HCT116 (cell line): ENCODE measurements around the gene KAZN. TPM values are rescaled to one million over a fixed set of nuclear protein-coding genes. Genes with fewer than 3 reads are reported as not detected.

Experiments
- ATAC-seq: fragments of 200-7000 bp; cut with Tn5 transposase; 2 replicates; pipeline ENCODE4 v1.9.1; 2020; ENCODE audit warnings: mild to moderate bottlenecking, moderate library complexity
- BruUV-seq: library from RNA; stranded (reverse); fragments of 400-500 nt; replicated peaks from 2 replicates; lab custom pipeline; 2021; lab: Mats Ljungman, UMichigan
- CTCF ChIA-PET: fragments of 300-600 bp; sonication (Branson Sonifier 250); formaldehyde crosslinking; loops from one replicate; lab custom pipeline; 2021; ENCODE audit warnings: antibody characterized with exemption; lab: Charles Lee
- POLR2A ChIA-PET: fragments of 300-600, 350-600 bp; sonication (Branson Sonifier 250); formaldehyde crosslinking; loops from one replicate; lab custom pipeline; 2021; ENCODE audit warnings: antibody characterized with exemption; lab: Charles Lee
- RAD21 ChIA-PET, 2 experiments: fragments of 300-600 bp; sonication (Branson Sonifier 250); formaldehyde crosslinking; loops; one replicate each; lab custom pipeline; 2023; ENCODE audit warnings: low total read pairs in 2 of 2; ENCODE audit not compliant: uncharacterized antibody in 2 of 2, unreplicated experiment in 2 of 2, low non-redundant PET in 1 of 2; lab: Charles Lee
- DNase-seq: peaks from one replicate; pipeline ENCODE4 v3.0.0-alpha.2; 2010; ENCODE audit warnings: low read depth, low spot score
- H2AFZ ChIP-seq: fragments of 200-600 bp; shearing (Covaris generic), sonication (generic); 2 replicates; pipeline ENCODE4 v1.6.1; 2017; ENCODE audit warnings: low read depth, mixed run types, mixed read lengths, antibody characterized with exemption, low read length; ENCODE audit not compliant: poor library complexity, severe bottlenecking
- H3K27ac ChIP-seq: 2 replicates; pipeline ENCODE4 v1.5.1; 2012; ENCODE audit warnings: low read depth, low read length
- H3K27me3 ChIP-seq: fragments of 200-600 bp; sonication (generic); 2 replicates; pipeline ENCODE4 v1.6.1; 2016; ENCODE audit warnings: mixed run types, low read length, mixed read lengths; ENCODE audit not compliant: insufficient read depth
- H3K36me3 ChIP-seq, 2 experiments: fragments of 200-500 bp in 1 of 2; fragments of 200-600 bp in 1 of 2; sonication (Bioruptor generic) in 1 of 2; sonication (generic) in 1 of 2; 2 replicates each; pipeline versions ENCODE4 v1.5.1 to v1.6.1; 2014 to 2016; ENCODE audit warnings: low read length in 2 of 2, inconsistent platforms in 1 of 2, mixed read lengths in 1 of 2, mixed run types in 1 of 2; ENCODE audit not compliant: insufficient read depth in 2 of 2, control insufficient read depth in 1 of 2
- H3K4me1 ChIP-seq, 2 experiments: fragments of 200-600 bp in 1 of 2; sonication (generic) in 1 of 2; 2 replicates each; pipeline versions ENCODE4 v1.5.1 to v1.6.1; 2012 to 2017; ENCODE audit warnings: low read length in 2 of 2, inconsistent platforms in 1 of 2, mild to moderate bottlenecking in 1 of 2, mixed read lengths in 1 of 2, mixed run types in 1 of 2, moderate library complexity in 1 of 2; ENCODE audit not compliant: insufficient read depth in 2 of 2, control insufficient read depth in 1 of 2
- H3K4me2 ChIP-seq: fragments of 200-600 bp; sonication (generic); 2 replicates; pipeline ENCODE4 v1.6.1; 2017; ENCODE audit warnings: mixed run types, low read length, mixed read lengths
- H3K4me3 ChIP-seq, 2 experiments: fragments of 200-600 bp in 1 of 2; sonication (generic) in 1 of 2; replicated peaks in 1 of 2; 2 replicates each; pipeline ENCODE4 v1.5.1; 2011 to 2016; ENCODE audit warnings: low read length in 2 of 2, control low read depth in 1 of 2, low read depth in 1 of 2, mild to moderate bottlenecking in 1 of 2, mixed read lengths in 1 of 2, mixed run types in 1 of 2
- H3K79me2 ChIP-seq: fragments of 200-600 bp; sonication (generic); 2 replicates; pipeline ENCODE4 v1.6.1; 2017; ENCODE audit warnings: mild to moderate bottlenecking, mixed run types, low read length, moderate library complexity, mixed read lengths; ENCODE audit not compliant: insufficient read depth
- H3K9ac ChIP-seq: fragments of 200-600 bp; sonication (generic); 2 replicates; pipeline ENCODE4 v1.6.1; 2016; ENCODE audit warnings: low read length, mixed read lengths
- H3K9me2 ChIP-seq: fragments of 200-600 bp; sonication (generic), shearing (Covaris generic); 2 replicates; pipeline ENCODE4 v1.6.1; 2017; ENCODE audit warnings: mixed run types, mild to moderate bottlenecking, moderate library complexity; ENCODE audit not compliant: insufficient read depth
- H3K9me3 ChIP-seq, 2 experiments: fragments of 200-500 bp in 1 of 2; fragments of 200-600 bp in 1 of 2; sonication (Bioruptor generic) in 1 of 2; sonication (generic) in 1 of 2; 2 replicates each; pipeline ENCODE4 v1.6.1; 2014 to 2017; ENCODE audit warnings: low read length in 2 of 2, mixed read lengths in 2 of 2, inconsistent platforms in 1 of 2, low read depth in 1 of 2, mild to moderate bottlenecking in 1 of 2, mixed run types in 1 of 2, moderate library complexity in 1 of 2; ENCODE audit not compliant: control insufficient read depth in 1 of 2, insufficient read depth in 1 of 2
- H4K20me1 ChIP-seq: fragments of 200-600 bp; sonication (generic), shearing (Covaris generic); 2 replicates; pipeline ENCODE4 v1.6.1; 2017; ENCODE audit warnings: mixed run types, mild to moderate bottlenecking, moderate library complexity; ENCODE audit not compliant: insufficient read depth
- CBX3 ChIP-seq: IDR thresholded peaks from 2 replicates; pipeline ENCODE4 v1.6.1; 2012; ENCODE audit warnings: low read depth
- EGR1 ChIP-seq: IDR thresholded peaks from 2 replicates; pipeline ENCODE4 v1.6.1; 2012; ENCODE audit warnings: low read depth
- EZH2 ChIP-seq: fragments of 200-600 bp; sonication (generic); IDR thresholded peaks from 2 replicates; pipeline ENCODE4 v1.6.1; 2017; ENCODE audit warnings: antibody characterized with exemption, mixed run types
- EZH2phosphoT487 ChIP-seq: fragments of 200-600 bp; IDR thresholded peaks from 2 replicates; pipeline ENCODE4 v1.6.1; 2018; ENCODE audit warnings: antibody characterized with exemption, borderline replicate concordance
- MAX ChIP-seq: IDR thresholded peaks from 2 replicates; pipeline ENCODE4 v1.6.1; 2012
- POLR2A ChIP-seq: IDR thresholded peaks from 2 replicates; pipeline ENCODE4 v1.7.0; 2011; ENCODE audit warnings: borderline replicate concordance; ENCODE audit not compliant: insufficient read depth, insufficient read length; ENCODE audit errors: extremely low read depth
- POLR2AphosphoS5 ChIP-seq: IDR thresholded peaks from 2 replicates; pipeline ENCODE4 v1.6.1; 2011; ENCODE audit warnings: mild to moderate bottlenecking, low read depth, low read length, moderate library complexity
- REST ChIP-seq: IDR thresholded peaks from 2 replicates; pipeline ENCODE4 v1.6.1; 2012; ENCODE audit warnings: low read depth
- SIN3A ChIP-seq: IDR thresholded peaks from 2 replicates; pipeline ENCODE4 v1.6.1; 2012; ENCODE audit warnings: low read depth
- SP1 ChIP-seq: IDR thresholded peaks from 2 replicates; pipeline ENCODE4 v1.6.1; 2012; ENCODE audit warnings: low read depth
- SRF ChIP-seq: IDR thresholded peaks from 2 replicates; pipeline ENCODE4 v1.6.1; 2012; ENCODE audit warnings: low read depth
- ZFX ChIP-seq: fragments of 450-650 bp; IDR thresholded peaks from 2 replicates; pipeline ENCODE4 v1.6.1; 2017
- ZNF274 ChIP-seq: fragments of 200-500 bp; sonication (Bioruptor generic); IDR thresholded peaks from 2 replicates; pipeline ENCODE4 v1.6.1; 2014; ENCODE audit warnings: mild to moderate bottlenecking, low read depth, low read length, inconsistent platforms
- intact Hi-C: fragments of 100-400 bp; cut with micrococcal nuclease; formaldehyde crosslinking; loops from 2 replicates; pipeline ENCODE4 v1.10.0; 2022
- total RNA-seq: library from RNA; stranded (reverse); gene quantifications from one replicate; pipeline ENCODE4 v1.2.1, GENCODE V29; 2021; ENCODE audit not compliant: unreplicated experiment
- TF ChIP-seq, protein P1 (sequence below): IDR thresholded peaks from 2 replicates; pipeline ENCODE4 v1.6.1; 2012
- TF ChIP-seq, protein P2 (sequence below): IDR thresholded peaks from 2 replicates; pipeline ENCODE4 v1.6.1; 2011; ENCODE audit warnings: mild to moderate bottlenecking, low read length, moderate library complexity; ENCODE audit not compliant: insufficient replicate concordance; ENCODE audit errors: extremely low read depth

Gene KAZN
- total RNA-seq, 1 experiment from 2014 or later = 13.4 TPM

GRCh38 chr1:14852291-14852690 lies 253.8 kb downstream of the KAZN start:
- H3K36me3 ChIP-seq = no peaks in the 10 kb centered on the region
- intact Hi-C loops = no loop called here
- no peak overlapping the region for H3K4me2 ChIP-seq
- no peaks in the 10 kb centered on the region for H3K79me2 ChIP-seq
- BruUV-seq = no TSS peak
- ATAC-seq (no peak), DNase-seq (no peak)
- no peaks in the 10 kb centered on the region for H3K9me2 ChIP-seq
- H3K27me3 ChIP-seq = peaks cover 54% of the 10 kb centered on the region
- H3K9ac ChIP-seq = no peak overlapping the region
- no peak overlapping the region for H2AFZ ChIP-seq
- no peaks in the 10 kb centered on the region for H3K4me1 ChIP-seq
- H3K27ac ChIP-seq = no peak overlapping the region
- RAD21 ChIA-PET = no interaction called here
- TF ChIP-seq, protein P1, sequence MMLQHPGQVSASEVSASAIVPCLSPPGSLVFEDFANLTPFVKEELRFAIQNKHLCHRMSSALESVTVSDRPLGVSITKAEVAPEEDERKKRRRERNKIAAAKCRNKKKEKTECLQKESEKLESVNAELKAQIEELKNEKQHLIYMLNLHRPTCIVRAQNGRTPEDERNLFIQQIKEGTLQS = no peak
- TF ChIP-seq MAX (no peak), POLR2AphosphoS5 (no peak), CBX3 (no peak), REST (no peak), POLR2A (no peak), EGR1 (no peak), EZH2 (no peak), SRF (no peak), SP1 (no peak), EZH2phosphoT487 (no peak), SIN3A (no peak), ZNF274 (no peak), ZFX (no peak)
- TF ChIP-seq, protein P2, sequence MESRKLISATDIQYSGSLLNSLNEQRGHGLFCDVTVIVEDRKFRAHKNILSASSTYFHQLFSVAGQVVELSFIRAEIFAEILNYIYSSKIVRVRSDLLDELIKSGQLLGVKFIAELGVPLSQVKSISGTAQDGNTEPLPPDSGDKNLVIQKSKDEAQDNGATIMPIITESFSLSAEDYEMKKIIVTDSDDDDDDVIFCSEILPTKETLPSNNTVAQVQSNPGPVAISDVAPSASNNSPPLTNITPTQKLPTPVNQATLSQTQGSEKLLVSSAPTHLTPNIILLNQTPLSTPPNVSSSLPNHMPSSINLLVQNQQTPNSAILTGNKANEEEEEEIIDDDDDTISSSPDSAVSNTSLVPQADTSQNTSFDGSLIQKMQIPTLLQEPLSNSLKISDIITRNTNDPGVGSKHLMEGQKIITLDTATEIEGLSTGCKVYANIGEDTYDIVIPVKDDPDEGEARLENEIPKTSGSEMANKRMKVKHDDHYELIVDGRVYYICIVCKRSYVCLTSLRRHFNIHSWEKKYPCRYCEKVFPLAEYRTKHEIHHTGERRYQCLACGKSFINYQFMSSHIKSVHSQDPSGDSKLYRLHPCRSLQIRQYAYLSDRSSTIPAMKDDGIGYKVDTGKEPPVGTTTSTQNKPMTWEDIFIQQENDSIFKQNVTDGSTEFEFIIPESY = no peak
- TF ChIP-seq, all 23 proteins: peak for 0
- POLR2A ChIA-PET = no interaction called here
- H3K9me3 ChIP-seq = no peaks in the 10 kb centered on the region
- no peaks in the 10 kb centered on the region for H4K20me1 ChIP-seq
- no peak overlapping the region for H3K4me3 ChIP-seq
- CTCF ChIA-PET = no interaction called here
